GM19372 (cell line): ENCODE data around the gene RETN.

Experiments used
- ATAC-seq: cut with Tn5 transposase; IDR thresholded peaks from one replicate; pipeline ENCODE4 v1.9.1; 2021; ENCODE audit warnings: mild to moderate bottlenecking, low read depth, moderate library complexity; ENCODE audit not compliant: unreplicated experiment

RETN gene

GRCh38 chr19:7657131-7657751, 11.6 kb upstream of the RETN start:
- no peak for ATAC-seq

GRCh38 chr19:7658219-7658686, 10.6 kb upstream of the RETN start:
- no peak for ATAC-seq

- no peak for ATAC-seq
Observed at GRCh38 chr19:7661744-7662538, 6.9 kb upstream of the RETN start.

- no peak for ATAC-seq
Observed at GRCh38 chr19:7662657-7663056, 6.2 kb upstream of the RETN start.

- ATAC-seq: no peak
Observed at GRCh38 chr19:7663706-7664105, 5.1 kb upstream of the RETN start.

GRCh38 chr19:7665076-7665475, 3.8 kb upstream of the RETN start:
- ATAC-seq: no peak

GRCh38 chr19:7669641-7670040, 792 bp downstream of the RETN start:
- ATAC-seq: no peak

GRCh38 chr19:7670150-7670783, 1.4 kb downstream of the RETN start:
- no peak for ATAC-seq

GRCh38 chr19:7670790-7671189, 1.9 kb downstream of the RETN start:
- no peak for ATAC-seq

- no peak for ATAC-seq
Observed at GRCh38 chr19:7672522-7672921, 3.7 kb downstream of the RETN start.

GRCh38 chr19:7674010-7675005, 5.5 kb downstream of the RETN start:
- ATAC-seq: no peak

GRCh38 chr19:7676376-7676775, 7.5 kb downstream of the RETN start:
- ATAC-seq: no peak

GRCh38 chr19:7676854-7677253, 8.0 kb downstream of the RETN start, which contains the start of gene MCEMP1:
TSS of gene MCEMP1 (plus strand) at chr19:7677090. CDS start at chr19:7677121, 31 bp downstream.
- ATAC-seq: no peak

- no peak for ATAC-seq
Observed at GRCh38 chr19:7677669-7678311, 8.9 kb downstream of the RETN start.

- no peak for ATAC-seq
Observed at GRCh38 chr19:7678971-7679751, 10.3 kb downstream of the RETN start.

GRCh38 chr19:7679771-7680605, 11.1 kb downstream of the RETN start:
- no peak for ATAC-seq

GRCh38 chr19:7680606-7681339, 11.9 kb downstream of the RETN start, which contains the start of gene TRAPPC5:
TSS of gene TRAPPC5 (plus strand) at chr19:7680833. CDS start at chr19:7682254, 1,421 bp downstream.
- ATAC-seq: peak; percentile 41
